Adipocyte (in vitro differentiated cells): ENCODE data around the gene TLL1.
A peak's percentile ranks its signal among the peaks of the same experiment; 100 is the strongest.

Experiments
- DNase-seq: peaks from one replicate; pipeline ENCODE4 v3.0.0-alpha.2; 2015; ENCODE audit warnings: low read depth
- H3K27me3 ChIP-seq: replicated peaks from 2 replicates; pipeline ENCODE4 v1.7.0; 2013; ENCODE audit warnings: mild to moderate bottlenecking, low read length, moderate library complexity; ENCODE audit not compliant: control insufficient read depth, insufficient read depth
- H3K36me3 ChIP-seq: 2 replicates; pipeline ENCODE4 v1.7.0; 2013; ENCODE audit warnings: low read length, mild to moderate bottlenecking, moderate library complexity; ENCODE audit not compliant: control insufficient read depth, insufficient read depth, severe bottlenecking
- H3K4me1 ChIP-seq: 2 replicates; pipeline ENCODE4 v1.7.0; 2013; ENCODE audit warnings: mild to moderate bottlenecking, low read length, moderate library complexity; ENCODE audit not compliant: control insufficient read depth, insufficient read depth
- H3K4me3 ChIP-seq: 2 replicates; pipeline ENCODE4 v1.7.0; 2013; ENCODE audit warnings: mild to moderate bottlenecking, low read length, moderate library complexity
- H3K9ac ChIP-seq: 2 replicates; pipeline ENCODE4 v1.7.0; 2013; ENCODE audit warnings: mild to moderate bottlenecking, low read length, moderate library complexity
- H3K9me3 ChIP-seq: 2 replicates; pipeline ENCODE4 v1.7.0; 2013; ENCODE audit warnings: mild to moderate bottlenecking, low read length, moderate library complexity; ENCODE audit not compliant: control insufficient read depth

The TLL1 gene

GRCh38 chr4:166066936-166067335 lies 193.9 kb downstream of the TLL1 start:
- H3K36me3 ChIP-seq, result no peaks in the 10 kb centered on the region
- no peak for DNase-seq
- H3K4me3 ChIP-seq, result no peak overlapping the region
- no peaks in the 10 kb centered on the region for H3K4me1 ChIP-seq
- no peak overlapping the region for H3K9ac ChIP-seq
- no peaks in the 10 kb centered on the region for H3K27me3 ChIP-seq
- H3K9me3 ChIP-seq, result no peaks in the 10 kb centered on the region

- Histone ChIP-seq H3K9me3 (no peaks in the 10 kb centered on the region), H3K36me3 (no peaks in the 10 kb centered on the region), H3K4me3 (no peak overlapping the region), H3K4me1 (no peaks in the 10 kb centered on the region), H3K9ac (no peak overlapping the region), H3K27me3 (no peaks in the 10 kb centered on the region)
- no peak for DNase-seq
These were observed 194.9 kb downstream of the TLL1 start for GRCh38 chr4:166067915-166068314.

GRCh38 chr4:166073783-166074182 lies 200.7 kb downstream of the TLL1 start:
- no peaks in the 10 kb centered on the region for H3K4me1 ChIP-seq
- H3K36me3 ChIP-seq, result no peaks in the 10 kb centered on the region
- H3K9ac ChIP-seq, result no peak overlapping the region
- H3K9me3 ChIP-seq, result no peaks in the 10 kb centered on the region
- H3K27me3 ChIP-seq, result no peaks in the 10 kb centered on the region
- H3K4me3 ChIP-seq, result no peak overlapping the region
- no peak for DNase-seq

GRCh38 chr4:166075599-166075998 lies 202.6 kb downstream of the TLL1 start:
- DNase-seq, result no peak
- Histone ChIP-seq H3K9me3 (no peaks in the 10 kb centered on the region), H3K9ac (no peak overlapping the region), H3K36me3 (no peaks in the 10 kb centered on the region), H3K4me1 (no peaks in the 10 kb centered on the region), H3K4me3 (no peak overlapping the region), H3K27me3 (no peaks in the 10 kb centered on the region)

GRCh38 chr4:166077782-166078181 lies 204.7 kb downstream of the TLL1 start:
- Histone ChIP-seq H3K4me3 (no peak overlapping the region), H3K9ac (no peak overlapping the region), H3K36me3 (no peaks in the 10 kb centered on the region), H3K9me3 (no peaks in the 10 kb centered on the region), H3K4me1 (no peaks in the 10 kb centered on the region), H3K27me3 (no peaks in the 10 kb centered on the region)
- DNase-seq, result no peak

GRCh38 chr4:166078383-166078782 lies 205.3 kb downstream of the TLL1 start:
- Histone ChIP-seq H3K27me3 (no peaks in the 10 kb centered on the region), H3K4me1 (no peaks in the 10 kb centered on the region), H3K4me3 (no peak overlapping the region), H3K36me3 (no peaks in the 10 kb centered on the region), H3K9me3 (no peaks in the 10 kb centered on the region), H3K9ac (no peak overlapping the region)
- no peak for DNase-seq

GRCh38 chr4:166078955-166079354 lies 205.9 kb downstream of the TLL1 start:
- peak; percentile 14 for DNase-seq

GRCh38 chr4:166087569-166087968 lies 214.5 kb downstream of the TLL1 start:
- no peaks in the 10 kb centered on the region for H3K27me3 ChIP-seq
- no peaks in the 10 kb centered on the region for H3K9me3 ChIP-seq
- DNase-seq, result no peak
- peaks cover 4% of the 10 kb centered on the region for H3K4me1 ChIP-seq
- no peak overlapping the region for H3K4me3 ChIP-seq
- no peaks in the 10 kb centered on the region for H3K36me3 ChIP-seq
- no peak overlapping the region for H3K9ac ChIP-seq

More at GRCh38 chr4:166078955-166079354, 205.9 kb downstream of the TLL1 start:
- H3K4me3 ChIP-seq, result no peak overlapping the region
- H3K9ac ChIP-seq, result no peak overlapping the region
- H3K36me3 ChIP-seq, result no peaks in the 10 kb centered on the region
- no peaks in the 10 kb centered on the region for H3K9me3 ChIP-seq
- no peaks in the 10 kb centered on the region for H3K4me1 ChIP-seq
- no peaks in the 10 kb centered on the region for H3K27me3 ChIP-seq

GRCh38 chr4:166088576-166088975 lies 215.5 kb downstream of the TLL1 start:
- DNase-seq, result no peak
- H3K36me3 ChIP-seq, result no peaks in the 10 kb centered on the region

GRCh38 chr4:166091146-166091545 lies 218.1 kb downstream of the TLL1 start:
- H3K9ac ChIP-seq, result no peak overlapping the region
- no peaks in the 10 kb centered on the region for H3K9me3 ChIP-seq
- H3K36me3 ChIP-seq, result no peaks in the 10 kb centered on the region
- no peaks in the 10 kb centered on the region for H3K27me3 ChIP-seq
- no peak overlapping the region for H3K4me3 ChIP-seq
- peaks cover 4% of the 10 kb centered on the region for H3K4me1 ChIP-seq
- no peak for DNase-seq

More at GRCh38 chr4:166088576-166088975, 215.5 kb downstream of the TLL1 start:
- no peaks in the 10 kb centered on the region for H3K9me3 ChIP-seq
- H3K27me3 ChIP-seq, result no peaks in the 10 kb centered on the region
- no peak overlapping the region for H3K4me3 ChIP-seq
- H3K4me1 ChIP-seq, result peaks cover 4% of the 10 kb centered on the region
- H3K9ac ChIP-seq, result no peak overlapping the region

- peak; percentile 80 for DNase-seq
- no peaks in the 10 kb centered on the region for H3K36me3 ChIP-seq
These were observed 219.0 kb downstream of the TLL1 start for GRCh38 chr4:166091912-166092510.

GRCh38 chr4:166092797-166093290 lies 219.8 kb downstream of the TLL1 start:
- Histone ChIP-seq H3K36me3 (no peaks in the 10 kb centered on the region), H3K27me3 (no peaks in the 10 kb centered on the region), H3K9ac (no peak overlapping the region), H3K4me3 (no peak overlapping the region), H3K4me1 (peaks cover 4% of the 10 kb centered on the region), H3K9me3 (no peaks in the 10 kb centered on the region)
- DNase-seq, result no peak

More at GRCh38 chr4:166091912-166092510, 219.0 kb downstream of the TLL1 start:
- no peaks in the 10 kb centered on the region for H3K27me3 ChIP-seq
- no peak overlapping the region for H3K9ac ChIP-seq
- H3K4me1 ChIP-seq, result peaks cover 4% of the 10 kb centered on the region
- H3K9me3 ChIP-seq, result no peaks in the 10 kb centered on the region
- no peak overlapping the region for H3K4me3 ChIP-seq
